ENCODE data around the gene OFD1. TPM values are rescaled to one million over a fixed set of nuclear protein-coding genes. Genes with fewer than 3 reads are reported as not detected.

Gene OFD1
- total RNA-seq, 6 experiments from 2014 or later, result 6.5 to 12.4 (median 10.5) TPM

DNA sequence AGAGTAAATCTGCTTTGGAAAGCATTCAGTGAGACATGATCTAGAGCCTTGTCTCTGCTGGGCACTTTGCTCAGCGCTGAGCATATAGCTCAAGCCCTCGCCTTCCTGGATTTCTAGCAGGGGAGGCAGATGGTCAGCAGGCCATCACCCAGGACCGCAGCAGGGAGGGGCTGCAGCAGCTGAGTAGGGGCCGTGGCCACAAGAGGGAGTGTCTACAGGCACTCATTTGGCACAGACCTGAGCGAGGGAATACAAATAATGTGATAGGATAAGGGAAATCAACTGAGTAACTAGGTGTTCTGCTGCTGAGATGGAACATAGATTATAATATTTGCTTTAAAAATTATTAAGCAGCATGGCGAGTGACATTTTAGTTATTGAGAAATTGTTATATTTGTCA, 30.2 kb downstream of the OFD1 start:
- no peak for DNase-seq
- H3K4me1 ChIP-seq, result no peaks in the 10 kb centered on the region
- WGBS (ENCODE audit: insufficient coverage, low coverage, low lambda C conversion rate, missing lambda C conversion rate), result 47% methylated on average over 6 of the region's 6 CpGs
- intact Hi-C loops (cut with DNase I), result no loop called here
- no peaks in the 10 kb centered on the region for H3K9me3 ChIP-seq
- peaks cover 0 to 63% (median 3%) of the 10 kb centered on the region in 4 donors for H3K36me3 ChIP-seq
- no peak overlapping the region for H3K27ac ChIP-seq
- no peak overlapping the region for H3K4me3 ChIP-seq
- peak in 2 of 4 donors; percentile 33 to 36 for ATAC-seq
- no peaks in the 10 kb centered on the region for H3K27me3 ChIP-seq
- TF ChIP-seq, protein P1, sequence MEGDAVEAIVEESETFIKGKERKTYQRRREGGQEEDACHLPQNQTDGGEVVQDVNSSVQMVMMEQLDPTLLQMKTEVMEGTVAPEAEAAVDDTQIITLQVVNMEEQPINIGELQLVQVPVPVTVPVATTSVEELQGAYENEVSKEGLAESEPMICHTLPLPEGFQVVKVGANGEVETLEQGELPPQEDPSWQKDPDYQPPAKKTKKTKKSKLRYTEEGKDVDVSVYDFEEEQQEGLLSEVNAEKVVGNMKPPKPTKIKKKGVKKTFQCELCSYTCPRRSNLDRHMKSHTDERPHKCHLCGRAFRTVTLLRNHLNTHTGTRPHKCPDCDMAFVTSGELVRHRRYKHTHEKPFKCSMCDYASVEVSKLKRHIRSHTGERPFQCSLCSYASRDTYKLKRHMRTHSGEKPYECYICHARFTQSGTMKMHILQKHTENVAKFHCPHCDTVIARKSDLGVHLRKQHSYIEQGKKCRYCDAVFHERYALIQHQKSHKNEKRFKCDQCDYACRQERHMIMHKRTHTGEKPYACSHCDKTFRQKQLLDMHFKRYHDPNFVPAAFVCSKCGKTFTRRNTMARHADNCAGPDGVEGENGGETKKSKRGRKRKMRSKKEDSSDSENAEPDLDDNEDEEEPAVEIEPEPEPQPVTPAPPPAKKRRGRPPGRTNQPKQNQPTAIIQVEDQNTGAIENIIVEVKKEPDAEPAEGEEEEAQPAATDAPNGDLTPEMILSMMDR (IDR thresholded peaks at IDR 0.05), result peak in 2 of 4 donors; percentile 4 to 5
- no peak for TF ChIP-seq POLR2A (IDR thresholded peaks at IDR 0.05)

DNA sequence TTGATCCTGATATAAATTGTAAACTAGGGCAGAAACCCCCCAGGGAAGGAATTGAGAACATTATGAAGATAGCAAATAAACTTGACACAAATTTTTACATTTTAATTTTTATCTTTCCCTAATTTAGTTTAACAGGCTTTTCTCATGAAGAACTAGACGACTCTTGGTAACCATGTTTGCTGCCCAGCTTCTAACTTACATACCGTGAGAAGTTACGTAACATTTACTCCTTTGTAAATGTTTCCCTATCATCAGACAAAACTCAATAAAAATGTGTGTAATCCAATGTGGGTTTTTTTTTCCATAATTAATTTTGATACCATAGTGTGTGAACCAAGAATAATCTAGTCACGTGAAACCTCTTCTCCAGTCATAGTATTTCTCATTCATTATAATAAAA, 34.4 kb downstream of the OFD1 start:
- Histone ChIP-seq H3K27ac (no peak overlapping the region), H3K36me3 (peaks cover 0 to 28% (median 0%) of the 10 kb centered on the region in 4 donors), H3K27me3 (no peaks in the 10 kb centered on the region), H3K9me3 (no peaks in the 10 kb centered on the region), H3K4me1 (no peaks in the 10 kb centered on the region), H3K4me3 (no peak overlapping the region)
- TF ChIP-seq, protein P1 (IDR thresholded peaks at IDR 0.05), result no peak
- TF ChIP-seq POLR2A (IDR thresholded peaks at IDR 0.05), result no peak
- intact Hi-C loops (cut with DNase I), result no loop called here
- WGBS (ENCODE audit: insufficient coverage, low coverage, low lambda C conversion rate, missing lambda C conversion rate), result 76% methylated on average over 4 of the region's 4 CpGs
- DNase-seq, result no peak
- ATAC-seq, result no peak

DNA sequence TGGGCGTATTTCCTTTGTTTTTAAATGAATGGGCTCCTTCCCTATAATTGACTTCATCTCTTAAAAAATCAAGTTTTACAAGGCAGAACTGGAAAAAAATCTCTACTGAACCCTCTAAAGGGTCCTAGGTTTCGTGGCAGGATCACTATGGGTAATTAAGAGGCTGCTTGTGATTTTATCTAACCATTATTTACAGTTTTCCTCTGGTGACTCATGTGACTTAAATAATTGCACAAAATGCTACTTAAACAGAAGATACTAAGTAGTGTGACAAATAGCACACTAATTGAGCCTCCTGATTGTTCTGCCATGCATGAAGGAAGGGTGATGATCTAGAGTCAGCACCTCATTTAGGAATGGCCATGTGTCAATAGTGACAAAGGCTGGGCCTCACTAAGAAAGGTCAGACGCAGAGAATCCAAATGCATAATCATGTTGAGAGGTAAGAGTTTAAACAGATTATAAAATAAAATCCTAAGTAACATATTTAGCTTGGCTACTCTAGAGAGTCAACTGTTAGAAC, 35.5 kb downstream of the OFD1 start:
- H3K27ac ChIP-seq, result no peak overlapping the region
- ATAC-seq (no peak), DNase-seq (no peak)
- H3K27me3 ChIP-seq, result no peaks in the 10 kb centered on the region
- no peak for TF ChIP-seq POLR2A (IDR thresholded peaks at IDR 0.05)
- TF ChIP-seq, protein P1 (IDR thresholded peaks at IDR 0.05), result no peak
- H3K9me3 ChIP-seq, result no peaks in the 10 kb centered on the region
- no peaks in the 10 kb centered on the region for H3K4me1 ChIP-seq
- intact Hi-C loops (cut with DNase I), result no loop called here
- 72% methylated on average over 3 of the region's 3 CpGs for WGBS (ENCODE audit: insufficient coverage, low coverage, low lambda C conversion rate, missing lambda C conversion rate)
- H3K4me3 ChIP-seq, result no peak overlapping the region
- H3K36me3 ChIP-seq, result peaks cover 0 to 26% (median 0%) of the 10 kb centered on the region in 4 donors

DNA sequence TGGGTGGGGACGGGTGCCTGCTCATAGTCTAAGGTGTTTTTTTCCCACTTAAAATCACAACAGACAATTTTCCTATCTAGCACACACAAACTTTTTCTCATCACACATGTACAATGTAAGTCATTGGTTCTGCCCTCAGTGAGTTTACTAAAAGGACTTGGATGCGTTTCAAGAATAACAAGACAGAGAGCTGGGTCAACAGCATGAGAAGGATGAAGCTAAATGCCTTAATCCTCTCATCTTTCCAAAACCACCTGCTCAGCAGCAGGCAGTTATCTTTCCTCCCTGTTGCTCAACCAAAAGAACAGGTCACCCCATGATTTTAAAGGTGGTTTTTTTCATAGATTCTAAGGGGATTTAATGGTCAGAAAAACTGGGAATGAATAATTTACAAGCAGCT, 40.1 kb downstream of the OFD1 start:
- Histone ChIP-seq H3K4me1 (no peaks in the 10 kb centered on the region), H3K36me3 (peaks cover 0 to 2% (median 0%) of the 10 kb centered on the region in 4 donors), H3K27ac (no peak overlapping the region), H3K9me3 (no peaks in the 10 kb centered on the region), H3K27me3 (no peaks in the 10 kb centered on the region), H3K4me3 (no peak overlapping the region)
- WGBS (ENCODE audit: insufficient coverage, low coverage, low lambda C conversion rate, missing lambda C conversion rate), result 68% methylated on average over 2 of the region's 2 CpGs
- ATAC-seq (no peak), DNase-seq (no peak)
- no peak for TF ChIP-seq POLR2A (IDR thresholded peaks at IDR 0.05)
- TF ChIP-seq, protein P1 (IDR thresholded peaks at IDR 0.05), result no peak
- intact Hi-C loops (cut with DNase I), result no loop called here

All from right lobe of liver (tissue), 6 donors.